HG02623 (cell line): Measurements from ENCODE around the gene CD2.

Experiments
- ATAC-seq: cut with Tn5 transposase; IDR thresholded peaks from one replicate; pipeline ENCODE4 v1.9.1; 2021; ENCODE audit warnings: moderate library complexity; ENCODE audit not compliant: unreplicated experiment

Gene CD2

DNA sequence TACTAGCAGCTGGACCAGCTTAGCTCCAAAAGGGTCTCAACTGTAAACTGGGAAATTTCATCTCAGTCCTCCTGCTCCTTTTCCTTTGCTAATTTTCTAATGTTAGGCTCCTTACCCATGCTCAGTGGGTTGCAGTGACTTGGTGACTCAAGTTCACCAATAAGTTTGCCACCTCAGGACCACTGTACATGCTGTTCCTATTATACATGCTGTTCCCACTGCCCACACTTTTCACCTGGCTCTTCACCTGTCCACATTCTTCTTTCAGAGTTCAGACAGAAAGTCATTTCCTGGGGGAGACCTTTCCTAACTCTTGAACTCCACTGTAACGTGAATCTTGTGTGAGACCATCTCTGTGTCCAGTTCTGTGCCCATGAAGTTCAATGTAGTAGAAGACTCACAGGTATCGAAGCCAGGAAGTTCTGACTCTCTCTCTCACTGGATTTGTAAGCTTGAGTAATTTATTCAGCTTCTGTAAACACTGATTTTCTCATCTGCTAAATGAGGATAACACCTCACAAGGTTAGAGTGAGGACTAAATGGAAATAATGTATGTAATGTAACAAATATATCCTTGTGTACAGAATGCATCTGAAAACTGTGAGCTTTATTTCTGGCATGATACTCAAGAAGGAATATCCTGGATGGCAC lies 17.9 kb downstream of the CD2 start:
- no peak for ATAC-seq

DNA sequence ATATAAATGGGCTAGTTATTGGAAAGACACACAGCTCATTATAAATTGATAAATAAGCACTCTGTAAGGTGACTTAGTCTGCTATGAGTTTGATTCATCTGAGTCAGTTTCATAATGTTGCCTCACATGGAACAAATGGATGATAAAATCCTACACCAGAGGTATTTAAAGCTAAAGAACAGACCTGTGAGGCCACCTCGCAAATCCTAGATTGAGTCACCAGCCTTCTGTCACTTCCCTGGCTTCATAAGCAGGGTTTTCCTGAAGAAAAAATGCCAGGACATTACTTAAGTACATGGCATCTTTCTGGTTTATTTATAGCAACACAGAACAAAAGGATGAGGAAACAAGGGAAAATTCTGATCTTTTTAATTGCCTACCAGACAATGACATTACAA lies 18.4 kb downstream of the CD2 start:
- no peak for ATAC-seq

DNA sequence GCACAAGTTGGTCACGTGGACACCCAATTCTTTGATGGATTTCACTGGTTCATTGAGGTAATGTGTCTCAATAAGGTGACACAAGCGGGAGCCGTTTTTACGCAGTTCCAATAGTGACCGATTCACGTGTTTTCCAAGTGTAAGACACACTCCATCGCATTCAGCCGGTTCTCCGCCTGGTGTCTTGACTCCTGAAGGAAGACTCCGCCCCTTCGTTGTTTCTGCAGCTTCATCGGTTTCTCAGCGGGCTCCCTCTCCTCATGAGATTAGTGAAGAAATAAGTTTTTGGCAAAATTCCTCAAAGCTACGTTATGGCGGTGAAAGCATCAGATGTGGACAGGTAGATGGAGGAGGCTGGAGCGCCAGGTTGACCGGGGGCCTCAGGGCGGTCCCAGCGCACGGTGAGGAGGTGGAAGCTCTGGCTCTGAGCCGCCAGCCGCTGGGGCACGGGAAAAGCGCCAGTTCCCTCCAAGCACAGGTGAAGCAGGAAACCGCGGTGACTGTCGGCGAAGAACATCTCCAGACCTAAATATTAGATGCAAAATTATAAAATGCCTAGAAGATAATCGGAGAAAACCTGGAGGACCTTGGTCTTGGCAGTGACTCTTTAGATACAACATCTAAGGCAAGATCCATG lies 21.0 kb downstream of the CD2 start:
- no peak for ATAC-seq

DNA sequence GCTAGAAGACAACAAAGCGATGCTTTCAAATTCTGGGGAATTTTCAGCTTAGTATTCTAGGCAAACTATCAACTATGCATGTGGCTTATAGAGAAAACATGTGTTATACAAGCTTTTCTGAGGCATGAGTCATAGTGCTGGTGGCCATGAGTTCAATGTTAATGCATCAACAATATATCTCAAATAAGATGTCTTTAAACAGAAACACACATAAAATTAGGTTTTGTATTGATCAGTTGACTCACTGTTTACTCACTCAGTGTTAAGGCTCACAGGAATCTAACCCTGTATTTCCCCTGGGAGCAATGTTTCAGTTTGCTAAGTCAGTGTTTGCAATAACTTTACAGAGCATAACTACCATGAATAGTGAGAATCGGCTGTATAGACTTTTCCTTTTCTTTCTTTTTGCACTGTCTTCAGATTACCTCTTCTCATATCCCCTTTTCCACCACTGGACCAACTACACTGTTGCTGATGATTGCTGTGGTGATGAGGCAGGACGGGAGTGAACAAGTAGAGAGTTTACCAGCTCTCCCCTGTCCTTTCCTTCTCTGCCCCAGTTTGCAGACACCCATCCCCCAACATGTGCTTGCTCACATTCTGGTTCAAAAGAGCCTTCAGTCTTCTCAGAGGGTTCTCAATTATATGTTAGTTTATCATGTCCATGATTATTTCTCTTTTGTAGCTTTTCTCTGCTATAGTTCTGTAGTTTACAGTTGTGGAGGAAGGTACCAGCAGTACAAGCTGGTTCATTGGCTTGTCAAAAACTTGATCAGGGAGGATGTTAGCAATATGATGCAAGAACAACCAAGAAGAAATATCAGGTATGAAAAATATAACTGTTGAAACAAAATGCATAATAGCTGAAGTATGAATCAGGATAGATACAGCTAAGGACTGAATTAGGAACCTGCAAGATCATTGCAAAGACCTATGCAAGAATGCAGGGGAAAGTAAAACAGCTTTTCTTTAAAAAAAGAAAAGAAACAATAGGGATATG lies 23.9 kb downstream of the CD2 start:
- ATAC-seq: no peak

DNA sequence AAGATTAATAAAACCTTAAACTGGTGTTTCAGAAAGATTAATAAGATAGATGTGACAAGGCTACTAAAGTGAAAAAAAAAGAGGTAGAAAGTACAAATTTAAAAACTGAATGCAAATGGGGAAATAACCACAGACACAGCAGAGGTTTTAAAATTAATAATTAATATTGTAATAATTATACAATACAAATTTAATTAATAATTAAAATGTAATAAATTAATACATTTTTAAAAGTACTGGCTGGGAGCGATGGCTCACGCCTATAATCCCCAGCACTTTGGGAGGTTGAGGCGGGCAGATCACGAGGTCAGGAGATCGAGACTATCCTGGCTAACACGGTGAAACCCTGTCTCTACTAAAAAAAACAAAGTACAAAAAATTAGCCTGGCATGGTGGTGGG lies 26.8 kb downstream of the CD2 start:
- no peak for ATAC-seq

DNA sequence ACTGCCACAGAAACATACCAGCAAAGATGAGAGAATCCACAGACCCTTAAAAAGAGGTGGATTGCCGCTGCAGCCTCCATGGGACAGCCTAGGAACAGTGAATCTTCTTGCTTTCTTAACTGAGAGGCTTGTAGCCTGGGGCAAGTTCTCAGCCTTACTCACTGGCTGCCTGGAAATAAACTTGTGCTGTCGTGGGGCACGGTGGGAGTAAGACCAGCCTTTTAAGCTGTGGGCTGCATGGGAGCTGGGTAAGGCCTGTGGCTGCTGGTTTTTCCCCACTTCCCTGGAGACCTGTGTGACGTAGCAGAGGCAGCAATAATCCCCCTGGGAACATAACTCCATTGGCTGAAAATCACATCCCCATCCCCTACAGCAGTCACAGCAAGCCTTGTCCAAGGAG lies 30.8 kb downstream of the CD2 start:
- no peak for ATAC-seq

DNA sequence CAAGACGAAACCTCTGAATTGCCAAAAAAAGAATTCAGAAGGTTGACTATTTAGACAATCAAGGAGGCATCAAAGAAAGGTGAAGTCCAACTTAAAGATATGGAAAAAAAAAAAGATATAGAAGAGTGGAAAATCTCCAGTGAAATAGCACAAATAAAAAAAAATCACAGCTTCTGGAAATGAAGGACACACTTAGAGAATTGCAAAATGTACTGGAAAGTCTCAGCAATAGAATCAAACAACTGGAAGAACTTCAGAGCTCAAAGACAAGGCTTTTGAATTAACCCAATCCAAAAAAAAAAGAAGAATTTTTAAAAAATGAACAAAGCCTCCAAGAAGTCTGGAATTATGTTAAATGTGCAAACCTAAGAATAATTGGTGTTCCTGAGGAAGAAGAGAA lies 31.8 kb downstream of the CD2 start:
- ATAC-seq: no peak

DNA sequence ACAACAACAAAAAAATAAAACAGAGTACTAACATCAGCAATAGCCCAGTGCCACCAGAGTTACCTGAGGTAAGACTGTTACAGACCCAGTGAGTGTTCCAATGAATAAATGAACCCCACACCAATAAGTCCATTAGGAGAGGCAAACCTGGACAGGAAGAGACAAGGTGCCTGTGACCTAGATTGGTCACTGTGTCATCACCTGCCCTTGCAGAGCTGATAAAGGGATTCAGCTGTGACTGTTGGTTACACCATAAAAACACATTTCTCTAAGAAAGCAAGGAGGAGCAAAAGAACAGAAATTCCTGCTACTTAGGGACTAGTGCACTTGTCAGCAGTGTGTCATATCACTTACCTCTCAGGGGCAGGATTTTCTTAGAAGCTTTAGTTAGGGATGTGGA lies 37.5 kb downstream of the CD2 start:
- no peak for ATAC-seq

DNA sequence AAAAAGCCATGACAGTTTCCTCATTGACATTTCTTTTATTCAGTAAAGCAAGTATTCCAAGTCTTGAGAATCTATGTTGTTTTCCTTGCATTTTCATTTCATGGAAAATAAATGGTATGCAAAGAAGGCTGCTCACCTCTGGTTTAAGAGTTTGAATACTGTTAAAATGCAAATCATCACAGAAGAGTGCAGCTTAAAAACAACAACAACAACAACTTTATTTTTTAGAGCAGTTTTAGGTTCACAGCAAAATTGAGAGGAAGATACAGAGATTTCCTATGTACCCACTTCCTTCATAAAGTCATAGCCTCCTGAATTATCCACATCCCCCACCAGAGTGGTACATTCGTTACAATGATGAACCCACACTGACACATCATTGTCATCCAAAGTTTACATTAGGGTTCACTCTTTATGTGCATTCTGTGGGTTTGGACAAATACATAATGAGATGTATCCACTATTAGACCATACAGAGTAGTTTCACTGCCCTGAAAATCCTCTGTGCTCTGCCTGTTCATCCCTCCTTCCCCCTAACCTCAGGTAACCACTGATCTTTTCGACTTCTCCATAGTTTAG lies 39.2 kb downstream of the CD2 start:
- no peak for ATAC-seq

DNA sequence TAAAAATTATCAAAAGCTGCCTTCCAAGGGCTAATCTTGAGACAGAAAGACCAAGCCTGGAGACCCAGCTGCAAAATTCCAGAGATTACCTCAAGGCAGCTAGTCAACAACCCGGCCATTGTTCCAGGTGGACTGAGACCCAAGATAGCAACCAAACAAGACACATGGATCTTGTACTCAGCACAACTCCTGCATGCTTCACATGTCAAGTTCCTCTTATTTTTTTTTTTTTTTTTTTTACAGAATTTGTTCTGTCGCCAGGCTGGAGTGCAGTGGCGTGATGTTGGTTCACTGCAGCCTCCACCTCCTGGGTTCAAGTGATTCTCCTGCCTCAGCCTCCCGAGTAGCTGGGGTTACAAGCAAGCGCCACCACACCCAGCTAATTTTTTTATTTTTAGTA lies 40.1 kb downstream of the CD2 start:
- no peak for ATAC-seq

DNA sequence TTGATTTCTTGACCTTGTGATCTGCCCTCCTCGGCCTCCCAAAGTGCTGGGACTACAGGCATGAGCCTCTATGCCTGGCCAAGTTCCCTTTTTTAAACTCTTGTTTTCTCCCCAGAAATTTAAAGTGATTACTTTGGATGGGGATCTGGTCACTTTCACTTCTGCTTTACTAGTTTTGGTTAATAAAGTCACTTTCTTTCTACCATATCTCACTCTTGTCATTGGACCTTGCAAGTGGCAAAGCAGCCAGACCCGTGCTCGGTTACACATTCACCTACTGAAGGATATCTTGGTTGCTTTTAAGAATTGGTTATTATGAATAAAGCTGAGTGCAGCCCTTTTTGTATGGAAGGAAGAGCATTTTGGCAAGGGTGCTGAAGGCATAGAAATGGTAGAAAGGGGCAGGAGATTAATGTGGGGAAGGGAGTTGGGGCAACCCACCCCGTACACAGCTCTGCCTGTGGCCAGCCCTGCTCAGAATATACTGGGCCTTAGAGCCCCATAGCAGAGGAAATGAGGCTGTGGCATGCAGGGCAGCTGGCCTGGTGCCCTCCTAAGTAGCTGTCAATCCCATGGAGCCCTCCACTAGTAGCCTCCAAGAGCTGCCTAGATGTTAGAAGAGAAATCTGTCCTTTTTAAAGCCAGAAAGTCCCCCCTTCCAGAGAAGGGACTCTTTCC lies 40.7 kb downstream of the CD2 start:
- peak; percentile 86 for ATAC-seq

DNA sequence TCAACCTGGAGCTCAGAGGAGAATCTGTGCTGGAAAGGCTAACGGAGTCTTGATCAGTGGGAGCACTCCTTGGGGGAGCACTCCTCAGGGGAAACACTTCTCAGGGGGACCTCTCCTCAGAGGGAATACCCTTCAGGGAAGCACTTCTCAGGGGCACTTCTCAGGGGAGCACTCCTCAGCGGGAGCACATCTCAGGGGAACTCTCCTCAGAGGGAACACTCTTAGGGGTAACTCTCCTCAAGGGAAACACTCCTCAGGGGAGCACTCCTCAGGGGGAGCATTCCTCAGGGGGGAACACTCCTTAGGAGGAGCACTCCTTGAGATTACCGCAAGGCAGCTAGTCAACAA lies 41.2 kb downstream of the CD2 start:
- ATAC-seq: no peak

DNA sequence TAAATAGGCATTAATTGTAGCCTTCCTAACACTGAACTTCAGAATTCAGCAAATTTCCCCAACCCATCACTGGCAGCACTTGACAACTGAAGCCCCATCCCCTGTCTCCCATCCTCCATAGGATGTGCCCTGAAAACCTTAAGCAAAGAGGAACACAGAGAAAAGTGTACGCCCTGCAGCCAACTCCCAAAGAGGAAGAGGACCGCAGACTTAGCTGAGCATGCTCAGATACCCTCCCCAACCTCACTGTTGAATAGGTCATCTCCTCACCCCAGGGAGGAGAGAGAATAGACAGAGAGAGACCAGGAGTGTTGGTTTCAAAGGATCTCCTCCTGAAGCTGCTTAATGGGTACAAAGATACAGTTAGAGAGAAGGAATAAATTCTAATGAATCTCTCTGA lies 50.5 kb downstream of the CD2 start:
- no peak for ATAC-seq

DNA sequence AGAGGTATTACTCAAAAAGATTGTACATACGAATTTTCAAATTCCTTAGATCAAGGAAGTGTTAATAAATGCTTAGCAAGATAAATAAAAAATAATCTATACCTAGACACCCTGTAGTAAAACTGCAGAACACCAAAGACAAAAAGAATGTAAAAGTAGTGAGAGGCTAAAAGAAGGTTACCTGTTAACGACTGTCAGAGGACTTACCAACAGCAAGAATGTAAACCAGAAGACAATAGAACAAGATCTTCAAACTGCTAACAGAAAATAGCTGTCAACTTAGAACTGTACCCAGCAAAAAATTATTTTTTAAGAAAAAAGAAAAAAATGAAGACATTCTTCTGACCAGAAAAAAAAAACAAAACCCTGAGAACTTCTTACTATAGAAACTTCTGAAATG lies 51.2 kb downstream of the CD2 start:
- no peak for ATAC-seq

DNA sequence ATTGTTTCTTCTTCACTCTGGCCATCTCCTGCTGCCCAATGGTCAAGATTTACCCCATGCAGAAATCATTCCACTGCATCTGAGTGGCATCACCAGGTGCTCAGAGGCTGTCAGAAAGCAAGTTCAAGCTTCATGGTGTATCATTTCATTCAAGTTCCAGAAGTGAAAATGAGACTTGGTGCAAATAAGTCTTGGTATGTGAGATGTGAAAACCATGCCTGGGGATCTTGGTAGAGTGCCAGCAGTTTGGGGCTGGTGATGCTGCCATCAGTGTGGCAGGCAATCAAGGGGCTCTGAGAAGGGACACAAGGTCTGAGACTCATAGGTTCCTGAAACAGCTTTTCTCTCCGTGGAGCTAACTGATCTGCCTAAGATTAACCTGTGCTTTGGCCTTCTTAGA lies 52.0 kb downstream of the CD2 start:
- ATAC-seq: no peak

DNA sequence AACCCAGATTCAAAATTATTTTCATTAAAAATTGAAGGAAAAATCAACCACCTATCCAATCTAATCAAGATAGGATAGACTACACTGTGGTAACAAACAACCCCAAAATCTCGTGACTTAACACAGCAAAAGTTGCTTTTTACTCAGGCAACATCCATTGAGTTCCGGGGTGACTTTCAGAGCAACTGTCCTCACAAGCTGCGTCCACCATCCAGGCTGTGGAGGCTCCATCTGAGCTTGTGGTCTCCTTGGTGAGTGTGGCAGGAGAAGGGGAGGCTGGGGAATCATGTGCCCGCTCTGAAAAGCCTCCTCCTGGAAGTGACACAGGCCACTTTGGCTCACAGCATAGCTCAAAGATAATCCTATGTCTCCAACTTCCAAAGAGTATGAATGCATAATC lies 52.4 kb downstream of the CD2 start:
- ATAC-seq: no peak

DNA sequence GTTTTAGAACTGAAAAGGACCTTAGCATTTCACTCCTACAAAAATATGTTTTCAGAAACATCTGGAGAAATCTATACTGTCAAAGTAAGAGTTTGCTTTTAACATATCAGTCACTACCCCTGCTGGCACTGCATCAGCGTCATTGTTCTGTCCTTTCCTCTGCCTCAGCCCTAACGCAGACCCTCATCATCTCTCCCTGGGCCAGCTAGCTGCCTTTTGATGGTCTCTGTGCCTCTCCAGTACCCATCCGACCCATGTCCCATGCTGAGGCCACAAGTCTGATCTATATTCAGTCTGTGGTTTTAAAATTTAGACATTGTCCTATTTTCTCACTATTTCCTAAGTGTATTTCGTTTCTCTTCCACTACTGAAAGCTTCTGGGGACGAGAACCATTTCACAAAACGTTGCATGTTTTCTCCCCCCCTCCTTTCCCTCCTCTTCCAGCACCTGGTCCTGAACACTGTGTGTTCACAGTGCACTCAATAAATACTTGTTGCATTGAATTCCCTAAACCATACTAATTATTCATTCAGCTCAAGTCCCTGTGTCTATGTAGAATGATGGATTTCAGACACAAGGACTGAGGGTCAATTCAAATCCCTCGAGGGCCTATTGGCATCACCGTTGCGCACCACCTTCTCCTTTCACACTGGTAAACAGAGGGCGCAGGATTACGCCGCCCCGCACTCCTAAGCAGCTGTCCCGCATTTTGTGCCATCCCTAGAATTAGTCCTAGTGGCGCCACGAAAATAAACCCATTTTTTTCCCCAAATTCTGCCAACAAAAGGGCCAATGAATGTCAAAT lies 53.4 kb downstream of the CD2 start:
- no peak for ATAC-seq

DNA sequence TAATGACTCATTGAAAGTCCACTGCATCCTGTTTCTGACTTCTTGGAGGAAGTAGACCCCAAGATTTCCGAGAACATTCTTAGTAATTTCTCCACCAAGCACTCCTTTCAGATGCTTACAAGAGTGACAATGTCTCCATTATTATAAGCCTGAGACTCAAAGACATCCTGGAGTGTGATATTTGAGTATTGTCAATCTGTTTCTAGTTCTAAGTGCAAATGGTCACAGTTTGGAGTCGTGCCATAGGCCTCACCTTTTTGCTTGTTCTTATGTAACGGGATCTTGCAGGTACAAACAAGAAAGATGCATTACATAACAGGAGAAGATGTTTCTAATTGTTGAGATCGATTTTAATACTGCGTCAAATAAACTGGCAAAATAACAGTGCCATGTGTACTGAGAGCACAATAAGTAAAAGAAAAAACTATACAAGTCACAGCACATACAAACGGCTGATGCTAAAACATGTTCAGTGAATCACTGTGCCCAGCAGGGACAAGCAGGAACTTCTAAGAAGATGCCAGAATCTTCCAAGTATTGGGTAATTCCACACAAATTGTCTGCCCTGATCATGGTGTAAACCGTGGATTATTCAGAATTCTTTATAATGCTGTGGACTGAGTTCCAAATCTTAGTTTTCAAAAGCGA lies 54.1 kb downstream of the CD2 start:
- ATAC-seq: no peak

DNA sequence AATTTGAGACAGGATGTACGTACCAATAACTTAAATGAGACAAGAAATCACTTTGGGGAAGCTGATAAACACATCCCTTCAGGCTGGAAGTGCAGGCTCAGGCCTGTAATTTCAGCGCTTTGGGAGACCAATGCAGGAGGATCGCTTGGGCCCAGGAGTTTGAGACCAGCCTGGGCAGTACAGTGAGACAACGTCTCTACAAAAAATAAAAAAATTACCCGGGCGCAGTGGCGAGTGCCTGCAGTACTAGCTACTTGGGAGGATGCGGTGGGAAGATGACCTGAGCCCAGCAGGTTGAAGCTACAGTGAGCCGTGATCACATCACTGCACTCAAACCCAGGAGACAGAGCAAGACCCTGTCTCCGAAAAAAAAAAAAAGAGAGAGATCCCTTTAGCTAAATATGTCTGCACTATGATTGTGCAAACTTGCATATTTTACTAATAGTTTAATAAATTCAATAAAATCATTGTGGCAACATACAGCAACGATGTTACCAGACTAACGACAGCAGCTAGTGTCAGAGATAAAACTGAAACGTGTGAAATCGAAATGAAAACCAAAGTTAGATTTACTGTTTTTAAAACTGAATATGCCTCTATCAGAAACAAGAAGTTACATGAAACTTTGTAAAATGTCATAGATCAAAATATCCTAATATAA lies 54.7 kb downstream of the CD2 start:
- ATAC-seq: no peak
